HepG2 (cell line): Measurements from ENCODE around the gene GBP7. TPM values are rescaled to one million over a fixed set of nuclear protein-coding genes. Genes with fewer than 3 reads are reported as not detected.

Experiments used
- ATAC-seq: fragments of 200-7000 bp; cut with Tn5 transposase; 3 replicates; pipeline ENCODE4 v1.9.1; 2020; ENCODE audit warnings: mild to moderate bottlenecking, moderate library complexity
- BruUV-seq: library from RNA; stranded (reverse); fragments of 400-500 nt; replicated peaks from 2 replicates; lab custom pipeline; 2021; lab: Mats Ljungman, UMichigan
- CTCF ChIA-PET: fragments of 300-600 bp; formaldehyde crosslinking; extraction: SDS; loops from one replicate; lab custom pipeline; 2021; ENCODE audit warnings: low total read pairs, inconsistent platforms, low intra/inter-chr PET ratio; lab: Yijun Ruan, JAX
- POLR2A ChIA-PET: fragments of 350-600 bp; sonication (Branson Sonifier 250); formaldehyde crosslinking; loops from one replicate; lab custom pipeline; 2020; ENCODE audit warnings: antibody characterized with exemption, inconsistent platforms; lab: Yijun Ruan, JAX
- DNase-seq: peaks from one replicate; pipeline ENCODE4 v3.0.0-alpha.2; 2015; ENCODE audit warnings: low spot score
- FAIRE-seq: peaks from 3 replicates; lab custom pipeline; 2011; peaks lifted over from hg19 to GRCh38; lab: Jason Lieb, UNC
- H2AFZ ChIP-seq: one replicate; pipeline ENCODE4 v1.6.1; 2011; ENCODE audit warnings: low read length, inconsistent platforms
- H3K27ac ChIP-seq: fragments of 300-600 bp; 3 replicates; pipeline ENCODE4 v1.8.0; 2011; ENCODE audit warnings: mixed run types, mild to moderate bottlenecking, mixed read lengths, low read length, inconsistent platforms; ENCODE audit not compliant: insufficient read depth; ENCODE audit errors: extremely low read length
- H3K27me3 ChIP-seq, 2 experiments: fragments of 200-600 bp in 1 of 2; 2 replicates in 1 of 2; 3 replicates in 1 of 2; pipeline versions ENCODE4 v1.6.0 to v1.8.0; 2011; ENCODE audit warnings: low read length in 2 of 2, mild to moderate bottlenecking in 2 of 2, moderate library complexity in 2 of 2, inconsistent platforms in 1 of 2; ENCODE audit not compliant: insufficient read depth in 2 of 2, control insufficient read depth in 1 of 2
- H3K36me3 ChIP-seq, 2 experiments: fragments of 200-600 bp in 1 of 2; replicated peaks in 1 of 2; 2 replicates in 1 of 2; 3 replicates in 1 of 2; pipeline versions ENCODE4 v1.5.1 to v1.8.0; 2011; ENCODE audit warnings: low read length in 2 of 2, inconsistent platforms in 1 of 2; ENCODE audit not compliant: insufficient read depth in 2 of 2, control insufficient read depth in 1 of 2
- H3K4me1 ChIP-seq: 2 replicates; pipeline ENCODE4 v1.5.1; 2012; ENCODE audit warnings: low read length, inconsistent platforms; ENCODE audit not compliant: insufficient read depth
- H3K4me2 ChIP-seq: 2 replicates; pipeline ENCODE4 v1.6.0; 2011; ENCODE audit warnings: low read depth, low read length, inconsistent platforms
- H3K4me3 ChIP-seq, 3 experiments: fragments of 200-600 bp in 1 of 3; sonication (generic), shearing (Covaris generic) in 1 of 3; replicated peaks in 1 of 3; 2 replicates each; pipeline ENCODE4 v1.5.1; 2011 to 2016; ENCODE audit warnings: low read length in 3 of 3, inconsistent platforms in 2 of 3, low read depth in 2 of 3, mild to moderate bottlenecking in 2 of 3, control low read depth in 1 of 3, mixed read lengths in 1 of 3; ENCODE audit not compliant: insufficient read depth in 1 of 3
- H3K79me2 ChIP-seq: one replicate; pipeline ENCODE4 v1.6.1; 2011; ENCODE audit warnings: low read length, inconsistent platforms; ENCODE audit not compliant: insufficient read depth
- H3K9ac ChIP-seq: 2 replicates; pipeline ENCODE4 v1.6.0; 2011; ENCODE audit warnings: mild to moderate bottlenecking, low read depth, low read length, inconsistent platforms; ENCODE audit not compliant: insufficient read depth
- H3K9me3 ChIP-seq: 2 replicates; pipeline ENCODE4 v1.5.1; 2012; ENCODE audit warnings: mild to moderate bottlenecking, low read length
- H4K20me1 ChIP-seq: 2 replicates; pipeline ENCODE4 v1.6.0; 2011; ENCODE audit warnings: inconsistent platforms, mild to moderate bottlenecking, low read length, moderate library complexity; ENCODE audit not compliant: insufficient read depth
- HDAC6 ChIP-seq: fragments of 200-600 bp; sonication (generic); IDR thresholded peaks from 2 replicates; pipeline ENCODE4 v1.7.0; 2017; ENCODE audit warnings: mild to moderate bottlenecking, antibody characterized with exemption, low read length, low read depth
- ZBTB42 ChIP-seq: sonication (generic); formaldehyde crosslinking; IDR thresholded peaks from 2 replicates; pipeline ENCODE4 v1.5.0; 2020; ENCODE audit warnings: mild to moderate bottlenecking, missing genetic modification reagents
- ZNF101 ChIP-seq: sonication (generic); formaldehyde crosslinking; IDR thresholded peaks from 2 replicates; pipeline ENCODE4 v1.4.0; 2020; ENCODE audit warnings: mild to moderate bottlenecking, low read depth, missing genetic modification reagents, borderline replicate concordance
- WGBS: methylation state at CpG from one replicate; pipeline ENCODE4 v1.1.6; 2017; ENCODE audit warnings: low lambda C conversion rate; 5-methylcytosine and 5-hydroxymethylcytosine counted together
- in situ Hi-C: cut with HindIII; loops from 2 replicates; pipeline ENCODE4 v1.10.0; 2017; ENCODE audit warnings: low pct_unique_long_range_greater_than_20kb; ENCODE audit not compliant: extremely low pct_ligation_motif_present
- intact Hi-C: fragments of 100-400 bp; cut with micrococcal nuclease; formaldehyde crosslinking; loops from one replicate; pipeline ENCODE4 v1.10.0; 2022; ENCODE audit not compliant: unreplicated experiment
- polyA plus RNA-seq, 8 experiments: library from polyadenylated mRNA; depleted of rRNA in 3 of 8; stranded (reverse) in 7 of 8; unstranded in 1 of 8; fragments of >200 nt; fragmentation: Illumina TruSeq in 4 of 8; extraction: Trizol in 4 of 8; gene quantifications; 2 replicates each; pipeline versions ENCODE4 v1.2.1 to v1.2.3, GENCODE V29; 2011 to 2016; ENCODE audit warnings: low read depth in 4 of 8, missing spikeins in 1 of 8, mixed read lengths in 1 of 8; ENCODE audit not compliant: insufficient read depth in 1 of 8
- total RNA-seq, 5 experiments: library from RNA; depleted of rRNA; stranded (reverse); fragments of >200 nt; fragmentation: Illumina TruSeq; extraction: Trizol; gene quantifications; 2 replicates each; pipeline ENCODE4 v1.2.3, GENCODE V29; 2016; ENCODE audit warnings: low read depth in 1 of 5
- TF ChIP-seq, protein P1 (sequence below): sonication (generic); formaldehyde crosslinking; IDR thresholded peaks from 2 replicates; pipeline ENCODE4 v1.5.1; 2020; ENCODE audit warnings: mild to moderate bottlenecking, missing genetic modification reagents, borderline replicate concordance
- TF ChIP-seq, protein P2 (sequence below): fragments of 450-650 bp; IDR thresholded peaks from 2 replicates; pipeline ENCODE4 v1.6.1; 2016

Gene GBP7
- total and polyA plus RNA-seq, 2 of the 13 experiments (the other 11 are each of a cell fraction or from before 2014, with no cell fraction given): not detected

DNA sequence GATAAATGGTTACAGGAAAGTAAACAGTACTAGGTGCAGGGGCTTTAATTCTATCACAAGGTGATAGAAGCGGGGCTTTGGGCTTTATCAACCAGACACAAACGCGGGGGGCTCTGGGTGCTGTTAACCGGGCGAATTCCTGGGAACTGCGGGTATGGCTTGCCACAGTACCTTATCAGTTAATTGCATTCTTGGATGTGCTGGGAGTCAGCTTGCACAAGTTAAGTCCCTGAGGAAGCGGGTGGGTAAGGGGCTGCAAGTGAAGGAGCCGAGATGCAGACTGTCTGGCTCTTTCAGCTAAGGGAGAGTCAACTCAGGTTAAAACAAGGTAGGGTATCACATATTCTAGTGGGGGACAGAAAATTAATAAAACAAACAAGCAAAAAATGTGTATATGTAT is 22.3 kb upstream of the GBP7 start:
- Histone ChIP-seq H3K9ac (no peak overlapping the region), H4K20me1 (no peaks in the 10 kb centered on the region), H3K27me3 (peaks cover 0 to 12% of the 10 kb centered on the region in 2 experiments; a peak in 2 of 5 replicates), H3K9me3 (no peaks in the 10 kb centered on the region), H3K79me2 (no peaks in the 10 kb centered on the region), H3K4me2 (no peak overlapping the region), H3K4me1 (no peaks in the 10 kb centered on the region), H2AFZ (no peak overlapping the region), H3K4me3 (no peak overlapping the region), H3K36me3 (no peaks in the 10 kb centered on the region), H3K27ac (no peak overlapping the region)
- TF ChIP-seq ZBTB42 (CRISPR knock-in tag) (no peak), ZNF101 (CRISPR knock-in tag) (no peak), HDAC6 (no peak)
- TF ChIP-seq, protein P1, sequence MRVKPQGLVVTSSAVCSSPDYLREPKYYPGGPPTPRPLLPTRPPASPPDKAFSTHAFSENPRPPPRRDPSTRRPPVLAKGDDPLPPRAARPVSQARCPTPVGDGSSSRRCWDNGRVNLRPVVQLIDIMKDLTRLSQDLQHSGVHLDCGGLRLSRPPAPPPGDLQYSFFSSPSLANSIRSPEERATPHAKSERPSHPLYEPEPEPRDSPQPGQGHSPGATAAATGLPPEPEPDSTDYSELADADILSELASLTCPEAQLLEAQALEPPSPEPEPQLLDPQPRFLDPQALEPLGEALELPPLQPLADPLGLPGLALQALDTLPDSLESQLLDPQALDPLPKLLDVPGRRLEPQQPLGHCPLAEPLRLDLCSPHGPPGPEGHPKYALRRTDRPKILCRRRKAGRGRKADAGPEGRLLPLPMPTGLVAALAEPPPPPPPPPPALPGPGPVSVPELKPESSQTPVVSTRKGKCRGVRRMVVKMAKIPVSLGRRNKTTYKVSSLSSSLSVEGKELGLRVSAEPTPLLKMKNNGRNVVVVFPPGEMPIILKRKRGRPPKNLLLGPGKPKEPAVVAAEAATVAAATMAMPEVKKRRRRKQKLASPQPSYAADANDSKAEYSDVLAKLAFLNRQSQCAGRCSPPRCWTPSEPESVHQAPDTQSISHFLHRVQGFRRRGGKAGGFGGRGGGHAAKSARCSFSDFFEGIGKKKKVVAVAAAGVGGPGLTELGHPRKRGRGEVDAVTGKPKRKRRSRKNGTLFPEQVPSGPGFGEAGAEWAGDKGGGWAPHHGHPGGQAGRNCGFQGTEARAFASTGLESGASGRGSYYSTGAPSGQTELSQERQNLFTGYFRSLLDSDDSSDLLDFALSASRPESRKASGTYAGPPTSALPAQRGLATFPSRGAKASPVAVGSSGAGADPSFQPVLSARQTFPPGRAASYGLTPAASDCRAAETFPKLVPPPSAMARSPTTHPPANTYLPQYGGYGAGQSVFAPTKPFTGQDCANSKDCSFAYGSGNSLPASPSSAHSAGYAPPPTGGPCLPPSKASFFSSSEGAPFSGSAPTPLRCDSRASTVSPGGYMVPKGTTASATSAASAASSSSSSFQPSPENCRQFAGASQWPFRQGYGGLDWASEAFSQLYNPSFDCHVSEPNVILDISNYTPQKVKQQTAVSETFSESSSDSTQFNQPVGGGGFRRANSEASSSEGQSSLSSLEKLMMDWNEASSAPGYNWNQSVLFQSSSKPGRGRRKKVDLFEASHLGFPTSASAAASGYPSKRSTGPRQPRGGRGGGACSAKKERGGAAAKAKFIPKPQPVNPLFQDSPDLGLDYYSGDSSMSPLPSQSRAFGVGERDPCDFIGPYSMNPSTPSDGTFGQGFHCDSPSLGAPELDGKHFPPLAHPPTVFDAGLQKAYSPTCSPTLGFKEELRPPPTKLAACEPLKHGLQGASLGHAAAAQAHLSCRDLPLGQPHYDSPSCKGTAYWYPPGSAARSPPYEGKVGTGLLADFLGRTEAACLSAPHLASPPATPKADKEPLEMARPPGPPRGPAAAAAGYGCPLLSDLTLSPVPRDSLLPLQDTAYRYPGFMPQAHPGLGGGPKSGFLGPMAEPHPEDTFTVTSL: no peak
- TF ChIP-seq, protein P2, sequence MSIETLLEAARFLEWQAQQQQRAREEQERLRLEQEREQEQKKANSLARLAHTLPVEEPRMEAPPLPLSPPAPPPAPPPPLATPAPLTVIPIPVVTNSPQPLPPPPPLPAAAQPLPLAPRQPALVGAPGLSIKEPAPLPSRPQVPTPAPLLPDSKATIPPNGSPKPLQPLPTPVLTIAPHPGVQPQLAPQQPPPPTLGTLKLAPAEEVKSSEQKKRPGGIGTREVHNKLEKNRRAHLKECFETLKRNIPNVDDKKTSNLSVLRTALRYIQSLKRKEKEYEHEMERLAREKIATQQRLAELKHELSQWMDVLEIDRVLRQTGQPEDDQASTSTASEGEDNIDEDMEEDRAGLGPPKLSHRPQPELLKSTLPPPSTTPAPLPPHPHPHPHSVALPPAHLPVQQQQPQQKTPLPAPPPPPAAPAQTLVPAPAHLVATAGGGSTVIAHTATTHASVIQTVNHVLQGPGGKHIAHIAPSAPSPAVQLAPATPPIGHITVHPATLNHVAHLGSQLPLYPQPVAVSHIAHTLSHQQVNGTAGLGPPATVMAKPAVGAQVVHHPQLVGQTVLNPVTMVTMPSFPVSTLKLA: no peak
- ATAC-seq: no peak
- in situ Hi-C loops (no loop called here), intact Hi-C loops (no loop called here)
- no peak for DNase-seq
- no peak for FAIRE-seq
- CTCF ChIA-PET: no interaction called here
- BruUV-seq: no TSS peak
- WGBS: 13% methylated on average over 8 of the region's 8 CpGs
- POLR2A ChIA-PET: no interaction called here
